Caco-2 (cell line): ENCODE data around the gene PDE3B. TPM values are rescaled to one million over a fixed set of nuclear protein-coding genes. Genes with fewer than 3 reads are reported as not detected.
"Not testable (repeated sequence)": the region's sequence is repeated elsewhere in the genome, so short reads cannot be mapped to it uniquely, and the experiment has no call there.

ENCODE experiments used
- BruUV-seq: library from RNA; stranded (reverse); fragments of 400-500 nt; replicated peaks from 2 replicates; lab custom pipeline; 2021; lab: Mats Ljungman, UMichigan
- CTCF ChIA-PET: fragments of 300-600 bp; sonication (Branson Sonifier 250); formaldehyde crosslinking; loops from one replicate; lab custom pipeline; 2022; ENCODE audit warnings: antibody characterized with exemption; lab: Charles Lee
- POLR2A ChIA-PET: fragments of 300-600 bp; sonication (Branson Sonifier 250); formaldehyde crosslinking; loops from one replicate; lab custom pipeline; 2022; ENCODE audit warnings: antibody characterized with exemption; lab: Charles Lee
- DNase-seq, 2 experiments: peaks; one replicate each; pipeline versions ENCODE4 v3.0.0 to v3.0.0-alpha.2; 2020 to 2022
- H3K27me3 ChIP-seq: replicated peaks from 2 replicates; pipeline ENCODE4 v1.6.0; 2011; ENCODE audit warnings: low read length; ENCODE audit not compliant: control insufficient read depth, insufficient read depth
- H3K36me3 ChIP-seq: 2 replicates; pipeline ENCODE4 v1.5.1; 2011; ENCODE audit warnings: low read length; ENCODE audit not compliant: control insufficient read depth, insufficient read depth
- H3K4me1 ChIP-seq: fragments of 250-450 bp; sonication (Bioruptor Pico); 2 replicates; pipeline ENCODE4 v1.5.1; 2020; ENCODE audit warnings: mild to moderate bottlenecking
- H3K4me3 ChIP-seq: 2 replicates; pipeline ENCODE4 v1.5.1; 2011; ENCODE audit warnings: low read depth, mild to moderate bottlenecking, control low read depth, low read length
- H3K9me3 ChIP-seq: fragments of 250-450 bp; sonication (Bioruptor Pico); 2 replicates; pipeline ENCODE4 v1.5.1; 2020; ENCODE audit warnings: mild to moderate bottlenecking, moderate library complexity
- H3K27ac Mint-ChIP-seq: one replicate; pipeline ENCODE4 v1.8.0; 2022; ENCODE audit warnings: mixed read lengths; ENCODE audit not compliant: unreplicated experiment
- H3K27me3 Mint-ChIP-seq: one replicate; pipeline ENCODE4 v1.8.0; 2022; ENCODE audit warnings: mixed read lengths; ENCODE audit not compliant: insufficient read depth, unreplicated experiment
- H3K36me3 Mint-ChIP-seq: one replicate; pipeline ENCODE4 v1.8.0; 2022; ENCODE audit warnings: mild to moderate bottlenecking, mixed read lengths; ENCODE audit not compliant: insufficient read depth, unreplicated experiment
- H3K4me1 Mint-ChIP-seq: one replicate; pipeline ENCODE4 v1.8.0; 2022; ENCODE audit warnings: low read depth, mixed read lengths; ENCODE audit not compliant: unreplicated experiment
- H3K4me3 Mint-ChIP-seq: one replicate; pipeline ENCODE4 v1.8.0; 2022; ENCODE audit warnings: mild to moderate bottlenecking, moderate library complexity, mixed read lengths; ENCODE audit not compliant: unreplicated experiment
- H3K9me3 Mint-ChIP-seq: one replicate; pipeline ENCODE4 v1.8.0; 2022; ENCODE audit warnings: mixed read lengths; ENCODE audit not compliant: unreplicated experiment
- intact Hi-C: fragments of 100-400 bp; cut with micrococcal nuclease; formaldehyde crosslinking; loops from one replicate; pipeline ENCODE4 v1.10.0; 2022; ENCODE audit not compliant: unreplicated experiment
- total RNA-seq: library from RNA; stranded (reverse); gene quantifications from 2 replicates; pipeline ENCODE4 v1.2.3, GENCODE V29; 2022
- TF ChIP-seq, protein P1 (sequence below), 2 experiments: fragments of 200-600 bp in 1 of 2; IDR thresholded peaks; 1 replicate in 1 of 2; 2 replicates in 1 of 2; pipeline versions ENCODE4 v1.5.1 to v1.8.0; 2011 to 2022; ENCODE audit warnings: antibody characterized with exemption in 1 of 2, control low read depth in 1 of 2, inconsistent platforms in 1 of 2, low read depth in 1 of 2, low read length in 1 of 2, mild to moderate bottlenecking in 1 of 2, moderate library complexity in 1 of 2; ENCODE audit not compliant: insufficient read depth in 1 of 2, severe bottlenecking in 1 of 2, unreplicated experiment in 1 of 2

Gene PDE3B
- total RNA-seq, 1 experiment from 2014 or later, result 21.8 TPM

DNA sequence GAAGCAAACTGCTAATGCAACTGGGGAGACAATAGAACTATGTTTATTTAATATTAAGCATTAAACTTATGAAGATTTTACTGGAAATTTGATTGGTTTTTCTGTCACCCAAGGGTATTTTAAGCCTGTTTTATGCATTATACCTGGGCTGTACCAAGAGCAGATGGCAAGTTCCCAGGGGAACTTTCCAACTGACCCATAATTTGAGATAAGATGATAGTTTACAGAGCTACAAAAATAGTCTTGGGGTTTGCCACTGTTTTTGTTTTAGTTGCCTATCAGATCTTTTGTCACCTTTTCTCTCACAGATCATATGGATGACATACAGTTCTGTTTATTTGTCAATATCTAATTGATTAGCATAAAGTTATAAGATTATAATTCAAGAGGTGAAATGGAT is 43.9 kb downstream of the PDE3B start:
- TF ChIP-seq, protein P1, sequence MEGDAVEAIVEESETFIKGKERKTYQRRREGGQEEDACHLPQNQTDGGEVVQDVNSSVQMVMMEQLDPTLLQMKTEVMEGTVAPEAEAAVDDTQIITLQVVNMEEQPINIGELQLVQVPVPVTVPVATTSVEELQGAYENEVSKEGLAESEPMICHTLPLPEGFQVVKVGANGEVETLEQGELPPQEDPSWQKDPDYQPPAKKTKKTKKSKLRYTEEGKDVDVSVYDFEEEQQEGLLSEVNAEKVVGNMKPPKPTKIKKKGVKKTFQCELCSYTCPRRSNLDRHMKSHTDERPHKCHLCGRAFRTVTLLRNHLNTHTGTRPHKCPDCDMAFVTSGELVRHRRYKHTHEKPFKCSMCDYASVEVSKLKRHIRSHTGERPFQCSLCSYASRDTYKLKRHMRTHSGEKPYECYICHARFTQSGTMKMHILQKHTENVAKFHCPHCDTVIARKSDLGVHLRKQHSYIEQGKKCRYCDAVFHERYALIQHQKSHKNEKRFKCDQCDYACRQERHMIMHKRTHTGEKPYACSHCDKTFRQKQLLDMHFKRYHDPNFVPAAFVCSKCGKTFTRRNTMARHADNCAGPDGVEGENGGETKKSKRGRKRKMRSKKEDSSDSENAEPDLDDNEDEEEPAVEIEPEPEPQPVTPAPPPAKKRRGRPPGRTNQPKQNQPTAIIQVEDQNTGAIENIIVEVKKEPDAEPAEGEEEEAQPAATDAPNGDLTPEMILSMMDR (IDR thresholded peaks at IDR 0.05; ENCODE audit: insufficient read depth in 1 of 2, low read depth in 1 of 2, low read length in 1 of 2, severe bottlenecking in 1 of 2, unreplicated experiment in 1 of 2), result no peak
- no peak overlapping the region for H3K4me3 ChIP-seq
- no peaks in the 10 kb centered on the region for H3K36me3 ChIP-seq
- H3K4me1 Mint-ChIP-seq, result peaks cover 20% of the 10 kb centered on the region
- BruUV-seq, result no TSS peak
- no peaks in the 10 kb centered on the region for H3K27me3 Mint-ChIP-seq
- peaks cover 16% of the 10 kb centered on the region for H3K9me3 Mint-ChIP-seq
- ChIA-PET POLR2A (no interaction called here), CTCF (no interaction called here)
- no peaks in the 10 kb centered on the region for H3K4me1 ChIP-seq
- H3K4me3 Mint-ChIP-seq, result no peak overlapping the region
- DNase-seq, result no peak
- no peaks in the 10 kb centered on the region; the same call in 1 of the 2 replicates for H3K9me3 ChIP-seq
- no peaks in the 10 kb centered on the region for H3K27me3 ChIP-seq
- H3K36me3 Mint-ChIP-seq, result no peaks in the 10 kb centered on the region
- intact Hi-C loops, result no loop called here
- H3K27ac Mint-ChIP-seq, result no peak overlapping the region

DNA sequence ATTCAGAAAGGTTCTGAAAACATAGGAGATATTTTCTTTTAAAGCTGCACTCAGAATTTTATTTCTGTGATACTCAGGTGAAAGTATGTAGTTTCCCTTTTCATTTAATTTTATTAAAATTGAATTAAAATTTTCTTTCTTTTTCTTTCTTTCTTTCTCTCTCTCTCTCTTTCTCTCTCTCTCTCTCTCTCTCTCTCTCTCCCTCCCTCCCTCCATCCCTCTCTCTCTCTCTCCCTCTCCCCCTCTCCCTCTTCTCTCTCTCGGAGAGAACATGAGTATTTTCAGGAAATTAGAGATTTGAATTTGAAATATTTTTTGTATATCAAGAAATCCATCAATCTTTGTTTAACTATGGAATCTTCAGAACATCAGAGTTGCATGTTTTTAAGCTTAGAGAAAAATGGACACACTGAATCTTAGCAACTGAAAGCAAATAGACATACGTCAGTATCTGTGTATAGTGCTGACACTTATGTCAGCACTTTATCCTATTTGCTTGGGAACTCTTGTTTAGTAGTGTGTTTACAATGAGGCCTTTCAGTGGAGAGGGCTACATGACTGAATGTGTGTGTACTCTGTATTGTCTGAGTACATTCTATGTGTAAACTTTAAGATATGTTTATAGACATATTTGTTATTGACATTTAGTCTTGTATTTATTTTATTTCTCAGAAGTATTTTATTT is 44.5 kb downstream of the PDE3B start:
- H3K4me1 Mint-ChIP-seq, result peaks cover 20% of the 10 kb centered on the region
- H3K9me3 ChIP-seq, result no peaks in the 10 kb centered on the region; the same call in 1 of the 2 replicates
- no TSS peak for BruUV-seq
- intact Hi-C loops, result no loop called here
- H3K27me3 ChIP-seq, result no peaks in the 10 kb centered on the region
- no peak overlapping the region for H3K4me3 ChIP-seq
- H3K36me3 ChIP-seq, result no peaks in the 10 kb centered on the region
- H3K4me1 ChIP-seq, result no peaks in the 10 kb centered on the region
- TF ChIP-seq, protein P1 (IDR thresholded peaks at IDR 0.05; ENCODE audit: insufficient read depth in 1 of 2, low read depth in 1 of 2, low read length in 1 of 2, severe bottlenecking in 1 of 2, unreplicated experiment in 1 of 2), result no peak
- DNase-seq, result no peak
- no peaks in the 10 kb centered on the region for H3K27me3 Mint-ChIP-seq
- H3K36me3 Mint-ChIP-seq, result no peaks in the 10 kb centered on the region
- ChIA-PET CTCF (no interaction called here), POLR2A (no interaction called here)
- H3K27ac Mint-ChIP-seq, result no peak overlapping the region
- H3K9me3 Mint-ChIP-seq, result peaks cover 16% of the 10 kb centered on the region
- H3K4me3 Mint-ChIP-seq, result no peak overlapping the region

DNA sequence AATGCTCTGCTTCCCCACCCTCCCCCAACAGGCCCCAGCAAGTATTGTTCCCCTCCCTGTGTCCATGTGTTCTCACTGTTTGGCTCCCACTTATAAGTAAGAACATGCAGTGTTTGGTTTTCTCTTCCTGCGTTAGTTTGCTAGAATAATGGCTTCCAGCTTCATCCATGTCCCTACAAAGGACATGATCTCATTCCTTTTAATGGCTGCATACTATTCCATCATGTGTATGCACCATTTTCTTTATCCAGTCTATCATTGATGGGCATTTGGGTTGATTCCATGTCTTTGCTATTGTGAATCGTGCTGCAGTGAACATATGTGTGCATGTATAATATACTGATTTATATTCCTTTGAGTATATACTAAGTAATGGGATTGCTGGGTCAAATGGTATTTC is 52.1 kb downstream of the PDE3B start:
- POLR2A ChIA-PET, CTCF ChIA-PET, H3K9me3 Mint-ChIP-seq, H3K4me3 ChIP-seq, H3K4me1 Mint-ChIP-seq, DNase-seq, BruUV-seq, H3K4me3 Mint-ChIP-seq, intact Hi-C loops, H3K36me3 Mint-ChIP-seq, H3K27ac Mint-ChIP-seq, H3K27me3 Mint-ChIP-seq, H3K27me3 ChIP-seq, H3K36me3 ChIP-seq, H3K4me1 ChIP-seq, H3K9me3 ChIP-seq: not testable (repeated sequence)
